GM19025 (cell line): ENCODE results near the gene FAH.
"Not testable (repeated sequence)": the region's sequence is repeated elsewhere in the genome, so short reads cannot be mapped to it uniquely, and the experiment has no call there.

ENCODE experiments used
- ATAC-seq: cut with Tn5 transposase; IDR thresholded peaks from one replicate; pipeline ENCODE4 v1.9.1; 2021; ENCODE audit warnings: mild to moderate bottlenecking, low read depth, moderate library complexity; ENCODE audit not compliant: unreplicated experiment

The FAH gene

GRCh38 chr15:80152896-80153876, at the start of gene FAH:
Gene FAH (plus strand): TSS chr15:80152999. CDS start chr15:80153055, 56 bp downstream.
- ATAC-seq, result peak; percentile 46

GRCh38 chr15:80105193-80105592, 47.6 kb upstream of the FAH start:
- no peak for ATAC-seq

- ATAC-seq, result no peak
Measured at GRCh38 chr15:80105595-80105994, 47.2 kb upstream of the FAH start.

GRCh38 chr15:80106051-80106450, 46.7 kb upstream of the FAH start:
- ATAC-seq, result no peak

- ATAC-seq, result no peak
Measured at GRCh38 chr15:80107204-80107603, 45.6 kb upstream of the FAH start.

- no peak for ATAC-seq
Measured at GRCh38 chr15:80107774-80108173, 45.0 kb upstream of the FAH start.

GRCh38 chr15:80109388-80109787, 43.4 kb upstream of the FAH start:
- ATAC-seq, result no peak

GRCh38 chr15:80110920-80111319, 41.9 kb upstream of the FAH start:
- ATAC-seq, result no peak

GRCh38 chr15:80114114-80114513, 38.7 kb upstream of the FAH start:
- ATAC-seq, result no peak

- no peak for ATAC-seq
Measured at GRCh38 chr15:80115021-80115420, 37.8 kb upstream of the FAH start.

GRCh38 chr15:80118956-80119355, 33.8 kb upstream of the FAH start:
- ATAC-seq, result no peak

GRCh38 chr15:80120636-80121035, 32.2 kb upstream of the FAH start:
- ATAC-seq, result no peak

- ATAC-seq, result no peak
Measured at GRCh38 chr15:80121546-80121945, 31.3 kb upstream of the FAH start.

- ATAC-seq, result no peak
Measured at GRCh38 chr15:80123034-80123433, 29.8 kb upstream of the FAH start.

GRCh38 chr15:80127253-80127652, 25.5 kb upstream of the FAH start:
- ATAC-seq, result not testable (repeated sequence)

- no peak for ATAC-seq
Measured at GRCh38 chr15:80127911-80128310, 24.9 kb upstream of the FAH start.

GRCh38 chr15:80132382-80132781, 20.4 kb upstream of the FAH start:
- ATAC-seq, result no peak

- no peak for ATAC-seq
Measured at GRCh38 chr15:80136854-80137253, 15.9 kb upstream of the FAH start.

- no peak for ATAC-seq
Measured at GRCh38 chr15:80138961-80139360, 13.8 kb upstream of the FAH start.

GRCh38 chr15:80140909-80141308, 11.9 kb upstream of the FAH start:
- ATAC-seq, result no peak

- no peak for ATAC-seq
Measured at GRCh38 chr15:80141916-80142598, 10.7 kb upstream of the FAH start.

- no peak for ATAC-seq
Measured at GRCh38 chr15:80142646-80143045, 10.2 kb upstream of the FAH start.
